ENCODE data around the gene MAPK11.
A peak's percentile ranks its signal among the peaks of the same experiment; 100 is the strongest.
"Not testable (repeated sequence)": the region's sequence is repeated elsewhere in the genome, so short reads cannot be mapped to it uniquely, and the experiment has no call there.

MAPK11 gene

GRCh38 chr22:50278956-50279619, 8.9 kb upstream of the MAPK11 start:
- H3K4me3 Mint-ChIP-seq = no peak overlapping the region

GRCh38 chr22:50278461-50278860, 8.3 kb upstream of the MAPK11 start:
- DNase-seq (ENCODE audit: low spot score in 2 of 2) = no peak
- Mint-ChIP-seq H3K27ac (no peak overlapping the region), H3K36me3 (no peaks in the 10 kb centered on the region), H3K4me1 (peaks cover 7% of the 10 kb centered on the region), H3K9me3 (no peaks in the 10 kb centered on the region), H3K4me3 (no peak overlapping the region)
- no peak for ATAC-seq

More at GRCh38 chr22:50278956-50279619, 8.9 kb upstream of the MAPK11 start:
- no peak for DNase-seq (ENCODE audit: low spot score in 2 of 2)
- Mint-ChIP-seq H3K9me3 (no peaks in the 10 kb centered on the region), H3K4me1 (peaks cover 2% of the 10 kb centered on the region), H3K36me3 (no peaks in the 10 kb centered on the region), H3K27ac (no peak overlapping the region)
- ATAC-seq = no peak

DNA sequence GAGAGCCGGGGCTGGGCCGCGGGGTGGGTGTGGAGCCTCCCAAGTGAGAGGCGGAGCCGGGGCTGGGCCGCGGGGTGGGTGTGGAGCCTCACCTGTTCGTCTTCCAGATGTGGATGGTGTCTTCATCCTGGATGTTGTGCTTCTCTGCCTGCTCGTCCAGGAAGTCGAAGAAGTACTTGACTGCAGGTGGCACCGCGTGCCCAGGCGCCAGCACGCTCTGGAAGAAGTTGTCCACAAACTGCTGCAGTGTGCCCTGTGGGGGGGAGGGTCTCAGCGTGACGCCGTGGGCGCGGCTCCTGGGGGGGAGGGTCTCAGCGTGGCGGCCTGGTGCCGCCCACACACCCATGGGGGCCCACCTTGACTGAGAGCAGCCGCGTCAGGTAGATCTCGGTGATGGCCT, 7.6 kb upstream of the MAPK11 start:
- no peaks in the 10 kb centered on the region for H3K9me3 Mint-ChIP-seq
- H3K4me3 Mint-ChIP-seq = no peak overlapping the region
- DNase-seq (ENCODE audit: low spot score in 2 of 2) (no peak), ATAC-seq (no peak)
- H3K4me1 Mint-ChIP-seq = peaks cover 7% of the 10 kb centered on the region
- H3K36me3 Mint-ChIP-seq = no peaks in the 10 kb centered on the region
- H3K27ac Mint-ChIP-seq = no peak overlapping the region

GRCh38 chr22:50276143-50276542, 6.0 kb upstream of the MAPK11 start:
- Mint-ChIP-seq H3K9me3 (no peaks in the 10 kb centered on the region), H3K4me3 (no peak overlapping the region), H3K4me1 (peaks cover 7% of the 10 kb centered on the region), H3K27ac (no peak overlapping the region), H3K36me3 (no peaks in the 10 kb centered on the region)
- DNase-seq (ENCODE audit: low spot score in 2 of 2) (peak; percentile 42 to 75), ATAC-seq (peak; percentile 75)

DNA sequence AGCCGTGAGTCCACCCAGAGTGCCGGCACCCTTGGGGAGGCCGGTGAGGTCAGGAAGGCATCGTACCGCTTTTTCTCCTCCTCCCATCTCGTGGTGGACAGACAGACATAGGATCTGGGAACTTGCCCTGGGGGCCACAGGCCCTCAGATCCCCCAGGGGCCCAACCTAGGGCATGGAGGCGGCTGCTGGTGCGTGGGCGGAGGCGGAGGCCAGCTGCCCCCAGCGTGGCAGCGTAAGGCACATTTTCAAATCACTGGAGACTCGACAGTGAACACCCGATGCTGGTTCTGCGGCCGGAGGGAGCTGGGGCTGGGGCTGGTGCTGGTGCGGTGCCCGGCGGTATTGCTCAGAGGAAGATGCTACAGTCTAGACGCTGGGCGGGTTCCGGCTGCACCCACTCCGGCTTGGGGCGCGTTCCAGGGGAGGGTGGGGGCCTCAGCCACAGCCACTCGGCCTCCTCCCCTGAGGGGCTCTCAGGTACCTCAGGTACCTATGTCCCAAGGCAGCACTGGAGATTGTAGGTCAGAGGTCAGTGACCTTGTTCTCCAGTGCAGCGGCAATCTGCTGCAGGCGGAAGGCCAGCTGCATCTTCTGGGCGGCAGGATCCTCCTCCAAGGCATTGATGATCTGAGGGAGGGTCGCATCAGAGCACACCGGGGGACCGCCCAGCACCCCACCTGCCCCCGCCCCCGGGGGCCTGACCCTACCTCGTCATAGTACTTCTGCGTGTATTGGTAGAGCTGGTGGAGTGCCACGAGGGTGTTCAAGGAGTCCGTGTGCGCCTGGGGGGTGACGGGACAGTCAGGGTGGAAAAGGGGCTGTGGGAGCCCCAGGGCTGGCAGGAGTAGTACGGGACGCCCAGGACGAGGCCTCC, 5.2 kb upstream of the MAPK11 start:
- no peak overlapping the region for H3K4me3 Mint-ChIP-seq
- DNase-seq (ENCODE audit: low spot score in 2 of 2) = no peak
- H3K27ac Mint-ChIP-seq = no peak overlapping the region
- H3K4me1 Mint-ChIP-seq = peaks cover 7% of the 10 kb centered on the region
- no peaks in the 10 kb centered on the region for H3K36me3 Mint-ChIP-seq
- ATAC-seq = no peak
- no peaks in the 10 kb centered on the region for H3K9me3 Mint-ChIP-seq

DNA sequence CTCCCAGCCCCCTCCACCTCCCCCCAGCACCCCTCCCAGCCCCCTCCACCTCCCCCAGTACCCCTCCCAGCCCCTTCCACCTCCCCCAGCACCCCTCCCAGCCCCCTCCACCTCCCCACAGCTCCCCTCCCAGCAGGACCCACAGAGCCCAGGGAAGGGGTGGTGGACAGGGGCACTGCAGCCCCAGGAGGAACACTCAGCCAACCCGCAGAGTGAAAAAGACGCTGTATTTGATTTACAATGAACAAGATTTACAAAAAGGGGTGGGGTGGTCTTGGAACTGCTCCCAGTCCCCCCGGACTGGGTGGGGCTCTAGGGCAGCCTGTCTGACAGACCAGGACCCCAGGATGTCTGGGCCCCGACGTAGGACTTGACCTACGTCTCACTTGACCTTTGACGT, 4.6 kb upstream of the MAPK11 start:
- no peak overlapping the region for H3K4me3 Mint-ChIP-seq
- no peaks in the 10 kb centered on the region for H3K9me3 Mint-ChIP-seq
- no peak for DNase-seq (ENCODE audit: low spot score in 2 of 2)
- no peak for ATAC-seq
- H3K4me1 Mint-ChIP-seq = peaks cover 7% of the 10 kb centered on the region
- H3K27ac Mint-ChIP-seq = no peak overlapping the region
- no peaks in the 10 kb centered on the region for H3K36me3 Mint-ChIP-seq

- peaks cover 7% of the 10 kb centered on the region for H3K4me1 Mint-ChIP-seq
- no peaks in the 10 kb centered on the region for H3K36me3 Mint-ChIP-seq
- H3K27ac Mint-ChIP-seq = no peak overlapping the region
- ATAC-seq = no peak
- H3K4me3 Mint-ChIP-seq = no peak overlapping the region
- no peak for DNase-seq (ENCODE audit: low spot score in 2 of 2)
- no peaks in the 10 kb centered on the region for H3K9me3 Mint-ChIP-seq
Measured at GRCh38 chr22:50274311-50274710, 4.1 kb upstream of the MAPK11 start.

GRCh38 chr22:50273781-50274180, 3.6 kb upstream of the MAPK11 start:
- not testable (repeated sequence) for H3K4me3 Mint-ChIP-seq; H3K27ac Mint-ChIP-seq; ATAC-seq; H3K36me3 Mint-ChIP-seq; H3K9me3 Mint-ChIP-seq; H3K4me1 Mint-ChIP-seq; DNase-seq (ENCODE audit: low spot score in 2 of 2)

- H3K36me3 Mint-ChIP-seq; ATAC-seq; H3K9me3 Mint-ChIP-seq; DNase-seq (ENCODE audit: low spot score in 2 of 2); H3K4me3 Mint-ChIP-seq; H3K27ac Mint-ChIP-seq: not testable (repeated sequence)
- peaks cover 12% of the 10 kb centered on the region for H3K4me1 Mint-ChIP-seq
Measured at GRCh38 chr22:50273352-50273751, 3.2 kb upstream of the MAPK11 start.

DNA sequence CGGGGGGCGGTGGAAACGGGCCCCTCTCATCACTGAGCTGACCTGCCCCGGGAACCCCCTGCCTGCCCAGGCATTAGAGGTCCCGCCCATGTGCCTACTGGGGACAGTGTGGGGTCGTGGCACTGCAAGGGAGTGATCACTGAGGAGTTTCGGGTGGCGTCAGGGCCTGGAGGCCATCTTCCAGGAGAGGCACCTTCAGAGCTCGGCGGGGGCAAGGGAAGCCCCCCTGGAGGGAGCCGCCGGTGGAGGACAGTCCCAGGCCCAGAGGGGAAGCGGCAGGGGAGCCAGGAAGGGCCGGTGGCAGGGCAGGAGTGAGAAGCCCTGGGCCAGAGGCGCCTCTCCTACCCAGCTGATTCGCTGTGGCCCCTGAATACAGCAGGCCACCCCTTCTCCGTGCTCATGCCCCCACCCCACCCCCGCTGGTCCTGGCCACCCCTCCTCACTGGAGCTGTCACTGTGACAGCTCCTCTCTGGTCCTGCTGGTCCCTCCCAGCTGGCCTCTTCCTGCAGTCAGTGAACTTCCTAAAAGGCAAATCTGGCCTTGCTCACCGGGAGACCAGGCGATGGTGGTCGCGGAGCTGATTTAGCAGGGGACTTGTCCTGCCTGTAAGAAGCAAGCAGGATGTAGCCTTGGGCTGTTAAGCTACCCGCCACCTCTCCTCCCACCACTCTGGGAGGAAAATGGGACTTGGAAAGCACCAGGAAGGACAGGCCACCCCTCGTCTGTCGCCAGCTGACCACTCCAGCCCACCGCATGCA, 2.0 kb upstream of the MAPK11 start:
- Mint-ChIP-seq H3K4me3 (peak overlapping the region; percentile 24), H3K36me3 (no peaks in the 10 kb centered on the region), H3K27ac (no peak overlapping the region), H3K9me3 (no peaks in the 10 kb centered on the region), H3K4me1 (peaks cover 15% of the 10 kb centered on the region)
- ATAC-seq (no peak), DNase-seq (ENCODE audit: low spot score in 2 of 2) (no peak)

- ATAC-seq (peak; percentile 27), DNase-seq (ENCODE audit: low spot score in 2 of 2) (peak; percentile 60 to 77)
- Mint-ChIP-seq H3K36me3 (no peaks in the 10 kb centered on the region), H3K4me3 (peak overlapping the region; percentile 66), H3K9me3 (no peaks in the 10 kb centered on the region), H3K27ac (no peak overlapping the region), H3K4me1 (peaks cover 15% of the 10 kb centered on the region)
Measured at GRCh38 chr22:50271519-50271970, 1.4 kb upstream of the MAPK11 start.

GRCh38 chr22:50270666-50271394, 650 bp upstream of the MAPK11 start:
- Mint-ChIP-seq H3K4me1 (peaks cover 15% of the 10 kb centered on the region), H3K27ac (no peak overlapping the region), H3K4me3 (peak overlapping the region; percentile 66), H3K36me3 (no peaks in the 10 kb centered on the region), H3K9me3 (no peaks in the 10 kb centered on the region)
- peak in 1 of 2 donors; percentile 71 for DNase-seq (ENCODE audit: low spot score in 2 of 2)
- peak; percentile 71 for ATAC-seq

DNA sequence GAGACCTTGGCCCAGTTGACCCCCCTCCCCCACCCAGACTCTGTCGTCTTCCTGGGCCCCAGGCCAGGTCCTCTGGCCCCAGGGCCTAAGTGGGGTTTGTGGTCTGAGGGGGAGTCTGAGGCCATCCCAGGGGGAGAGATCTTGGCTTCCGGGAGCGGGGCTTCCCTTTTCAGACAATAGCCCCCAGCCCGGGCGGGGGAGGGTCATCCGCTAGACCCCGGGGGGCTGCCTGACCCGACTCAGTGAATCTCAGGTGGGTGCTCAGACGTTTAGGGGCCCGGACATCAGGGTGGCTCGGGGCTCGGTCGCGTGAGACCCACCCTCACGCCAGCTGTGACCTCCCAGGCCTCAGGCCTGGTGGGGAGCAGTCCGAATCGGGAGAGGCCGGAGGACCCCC, 609 bp downstream of the MAPK11 start:
- H3K9me3 Mint-ChIP-seq = no peaks in the 10 kb centered on the region
- no peak for DNase-seq (ENCODE audit: low spot score in 2 of 2)

GRCh38 chr22:50268655-50269113, 1.5 kb downstream of the MAPK11 start:
- Mint-ChIP-seq H3K36me3 (peaks cover 7% of the 10 kb centered on the region), H3K4me3 (peak overlapping the region; percentile 25), H3K4me1 (peaks cover 15% of the 10 kb centered on the region), H3K9me3 (no peaks in the 10 kb centered on the region), H3K27ac (no peak overlapping the region)
- no peak for DNase-seq (ENCODE audit: low spot score in 2 of 2)
- ATAC-seq = no peak

More for the DNA sequence above, 609 bp downstream of the MAPK11 start:
- Mint-ChIP-seq H3K27ac (no peak overlapping the region), H3K4me1 (peaks cover 21% of the 10 kb centered on the region), H3K36me3 (peaks cover 5% of the 10 kb centered on the region), H3K4me3 (peak overlapping the region; percentile 66)
- no peak for ATAC-seq

Measured in stimulated activated effector memory CD8-positive, alpha-beta T cell treated with anti-CD3 and anti-CD28 coated beads, Interleukin-12 subunit alpha, Interleukin-12 subunit beta, amount 100 ng/mL, for 72 hours (primary cell).